ENCODE measurements around the gene OR2B3. TPM values are rescaled to one million over a fixed set of nuclear protein-coding genes. Genes with fewer than 3 reads are reported as not detected.
"Not testable (repeated sequence)": the region's sequence is repeated elsewhere in the genome, so short reads cannot be mapped to it uniquely, and the experiment has no call there.

OR2B3 gene
- not detected for polyA plus RNA-seq

GRCh38 chr6:29087213-29087612 lies at the start of gene OR2B3:
Gene OR2B3 (minus strand): TSS chr6:29087313. CDS start chr6:29087248, 65 bp downstream.
- H3K27ac ChIP-seq (ENCODE audit: low read depth, low read length): no peak within 1 kb of the TSS
- 57 to 95% (median 86%) methylated on average over 1 of the region's 1 CpG for WGBS, 3 donors

DNA sequence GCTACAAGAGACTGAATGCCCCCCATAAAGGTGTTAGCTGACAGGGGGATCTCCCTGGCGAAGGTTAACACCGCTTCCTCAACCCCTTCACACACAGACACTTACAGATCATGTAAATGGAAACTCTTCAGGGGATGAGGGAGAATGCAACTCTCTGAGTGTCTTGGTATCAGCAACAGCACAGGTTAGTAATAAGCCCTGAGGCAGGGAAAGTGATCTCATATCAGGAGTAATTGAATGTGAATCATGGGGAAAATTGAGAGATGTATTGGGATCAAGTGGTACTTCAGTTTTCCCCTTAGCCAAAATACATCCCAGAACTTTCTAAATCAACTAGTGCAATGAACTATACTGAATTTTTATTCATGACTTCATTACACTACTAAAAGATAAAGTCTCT lies 44.6 kb upstream of the OR2B3 start:
- WGBS, 3 donors: 66 to 80% (median 72%) methylated on average over 2 of the region's 2 CpGs
- H3K27ac ChIP-seq (ENCODE audit: low read depth, low read length): no peak overlapping the region

GRCh38 chr6:29130644-29131043 lies 43.5 kb upstream of the OR2B3 start:
- WGBS, 3 donors: 85 to 93% (median 85%) methylated on average over 4 of the region's 4 CpGs
- no peak overlapping the region for H3K27ac ChIP-seq (ENCODE audit: low read depth, low read length)

DNA sequence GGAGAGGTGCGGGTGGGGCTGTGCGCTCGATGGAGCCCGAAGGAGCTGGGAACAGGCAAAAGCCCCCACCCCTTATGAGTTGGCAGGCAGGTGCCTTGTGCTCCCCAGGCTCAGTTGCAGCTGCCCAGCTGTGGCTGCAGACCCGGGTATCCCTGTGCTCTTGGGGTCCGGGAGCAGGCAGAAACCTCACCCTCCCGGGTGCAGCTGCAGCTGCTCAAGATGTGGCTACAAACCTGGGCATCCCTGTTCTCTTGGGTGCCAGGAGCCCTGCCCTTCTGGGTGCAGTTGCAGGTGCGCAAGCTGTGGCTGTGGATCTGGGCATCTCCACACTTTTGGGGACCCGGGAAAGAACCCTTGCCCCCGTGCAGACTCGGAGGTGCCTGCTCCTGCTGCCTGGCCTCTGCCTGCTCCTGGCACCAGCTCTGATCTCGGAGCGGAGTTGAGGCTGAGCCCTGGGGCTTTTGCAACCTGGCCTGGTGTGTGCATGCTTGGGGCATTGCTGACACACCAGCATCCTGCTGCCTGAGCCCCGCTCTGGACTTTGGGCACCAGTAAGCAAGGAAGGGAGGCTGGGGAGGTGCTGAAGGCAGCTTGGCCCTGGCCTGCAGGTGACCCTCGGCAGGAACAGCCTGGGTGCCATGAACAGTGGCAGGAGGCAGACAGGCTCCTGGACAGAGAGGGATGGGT lies 42.4 kb upstream of the OR2B3 start:
- WGBS, 3 donors: 67 to 79% (median 79%) methylated on average over 15 of the region's 15 CpGs
- no peak overlapping the region for H3K27ac ChIP-seq (ENCODE audit: low read depth, low read length)

DNA sequence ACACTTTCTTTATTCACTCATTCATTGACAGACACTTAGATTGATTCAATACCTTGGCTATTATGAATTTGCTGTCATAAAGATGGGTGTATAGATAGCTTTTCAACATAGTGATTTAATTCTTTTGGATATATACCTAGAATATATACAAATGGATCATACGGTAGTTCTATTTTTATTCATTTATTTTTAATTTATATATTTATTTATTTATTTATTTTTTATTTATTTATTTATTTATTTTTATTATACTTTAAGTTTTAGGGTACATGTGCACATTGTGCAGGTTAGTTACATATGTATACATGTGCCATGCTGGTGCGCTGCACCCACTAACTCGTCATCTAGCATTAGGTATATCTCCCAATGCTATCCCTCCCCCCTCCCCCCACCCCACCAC lies 27.9 kb upstream of the OR2B3 start:
- 84 to 100% (median 88%) methylated on average over 1 of the region's 3 CpGs for WGBS, 3 donors

GRCh38 chr6:29112135-29112534 lies 25.0 kb upstream of the OR2B3 start:
- WGBS, 3 donors: 67 to 74% (median 71%) methylated on average over 7 of the region's 7 CpGs
- no peak overlapping the region for H3K27ac ChIP-seq (ENCODE audit: low read depth, low read length)

More for the DNA sequence above, 27.9 kb upstream of the OR2B3 start:
- H3K27ac ChIP-seq (ENCODE audit: low read depth, low read length): not testable (repeated sequence)

DNA sequence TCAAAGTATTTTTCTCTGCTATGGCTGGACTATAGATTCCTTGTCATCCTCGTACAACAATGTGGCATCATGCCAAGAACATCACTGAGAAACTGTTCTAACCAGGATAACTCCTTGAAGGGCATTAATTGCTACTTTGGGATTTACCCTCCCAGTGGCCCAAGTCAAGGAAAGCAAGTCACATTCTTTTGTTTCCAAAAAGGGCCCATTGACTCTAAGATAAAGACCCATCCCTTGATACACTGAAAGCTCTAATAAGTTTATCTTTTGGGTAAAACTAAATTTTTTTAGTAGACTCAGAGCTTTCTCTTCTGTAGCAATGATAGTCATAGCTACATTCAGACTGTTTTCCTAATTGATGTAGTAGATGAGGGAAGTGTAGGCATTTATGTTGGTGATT lies 20.6 kb upstream of the OR2B3 start, which contains the start of gene OR2J3:
OR2J3 (plus strand) TSS at position 301 of the 400 bp plus-strand sequence. CDS start 3,833 bp downstream, outside the sequence.
- no peak within 1 kb of the TSS for H3K27ac ChIP-seq (ENCODE audit: low read depth, low read length)
- WGBS, 3 donors: 20 to 30% (median 28%) methylated on average over 1 of the region's 1 CpG

DNA sequence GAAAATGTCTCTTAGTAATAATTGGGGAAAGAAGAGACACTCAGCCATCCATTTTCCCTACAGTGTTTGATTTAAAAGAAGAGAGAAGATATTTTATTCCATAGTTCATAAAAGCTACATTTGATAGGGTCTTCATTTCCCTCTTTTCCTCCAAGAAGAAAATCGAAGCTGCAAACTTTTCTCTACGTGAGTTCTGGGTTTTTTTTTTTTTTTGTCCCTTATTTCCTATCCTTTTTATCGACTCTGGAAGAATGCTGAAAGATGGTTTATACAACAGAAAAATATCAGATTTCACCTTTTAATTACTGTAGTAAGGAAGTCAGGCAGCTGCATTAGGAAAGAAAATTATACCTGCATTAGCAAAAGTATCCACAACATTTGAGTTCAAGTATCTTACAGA lies 12.1 kb upstream of the OR2B3 start, which contains the start of gene OR2J1:
OR2J1 (plus strand) TSS at position 301 of the 400 bp plus-strand sequence. CDS start 1,453 bp downstream, outside the sequence.
- no peak within 1 kb of the TSS for H3K27ac ChIP-seq (ENCODE audit: low read depth, low read length)
- WGBS, 3 donors: 69 to 72% (median 72%) methylated on average over 3 of the region's 3 CpGs

DNA sequence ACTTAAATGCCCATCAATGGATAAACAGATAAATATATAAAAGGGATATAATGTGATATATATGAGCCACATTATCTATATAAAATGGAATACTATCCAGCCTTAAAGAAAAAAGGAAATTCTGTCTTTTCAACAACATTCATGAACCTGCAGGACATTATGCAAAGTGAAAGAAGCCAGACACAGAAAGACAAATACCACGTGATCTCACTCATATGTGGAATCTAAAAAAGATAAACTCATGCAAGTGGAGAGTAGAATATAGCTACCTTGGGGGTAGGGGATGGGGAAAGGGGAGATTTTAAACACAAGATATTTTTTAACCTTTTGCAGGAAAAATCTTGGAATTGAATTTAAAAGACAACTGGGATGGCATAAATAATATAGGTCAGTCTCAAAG lies 10.7 kb upstream of the OR2B3 start:
- 56 to 63% (median 58%) methylated on average over 1 of the region's 1 CpG for WGBS, 3 donors
- no peak overlapping the region for H3K27ac ChIP-seq (ENCODE audit: low read depth, low read length)

DNA sequence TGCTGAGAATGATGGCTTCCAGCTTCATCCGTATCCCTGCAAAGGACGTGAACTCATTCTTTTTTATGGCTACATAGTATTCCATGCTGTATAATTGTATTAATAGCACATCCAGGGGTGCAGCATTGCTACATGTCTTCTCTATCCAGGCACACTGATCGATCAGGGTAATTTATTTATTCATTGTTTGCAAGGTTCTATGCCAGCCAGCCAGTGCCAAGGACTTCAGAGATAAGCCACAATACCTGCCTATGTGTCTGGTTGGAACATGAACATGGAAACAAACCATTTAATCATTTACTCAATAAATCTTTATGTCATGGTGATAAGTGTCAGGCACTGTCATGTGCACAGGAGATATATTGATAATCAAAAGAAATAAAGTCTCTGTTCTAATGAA lies 5.8 kb upstream of the OR2B3 start:
- whole genome bisulfite sequencing, 3 donors: 72 to 84% (median 76%) methylated on average over 3 of the region's 3 CpGs
- no peak overlapping the region for H3K27ac ChIP-seq (ENCODE audit: low read depth, low read length)

GRCh38 chr6:29082457-29082856 lies 4.7 kb downstream of the OR2B3 start:
- H3K27ac ChIP-seq (ENCODE audit: low read depth, low read length): no peak overlapping the region
- 85 to 92% (median 91%) methylated on average over 15 of the region's 15 CpGs for WGBS, 3 donors

- H3K27ac ChIP-seq (ENCODE audit: low read depth, low read length): no peak overlapping the region
These were observed 5.8 kb downstream of the OR2B3 start for GRCh38 chr6:29081312-29081711.

- no peak overlapping the region for H3K27ac ChIP-seq (ENCODE audit: low read depth, low read length)
- WGBS, 3 donors: 76 to 89% (median 83%) methylated on average over 1 of the region's 1 CpG
These were observed 7.9 kb downstream of the OR2B3 start for GRCh38 chr6:29079203-29079602.

DNA sequence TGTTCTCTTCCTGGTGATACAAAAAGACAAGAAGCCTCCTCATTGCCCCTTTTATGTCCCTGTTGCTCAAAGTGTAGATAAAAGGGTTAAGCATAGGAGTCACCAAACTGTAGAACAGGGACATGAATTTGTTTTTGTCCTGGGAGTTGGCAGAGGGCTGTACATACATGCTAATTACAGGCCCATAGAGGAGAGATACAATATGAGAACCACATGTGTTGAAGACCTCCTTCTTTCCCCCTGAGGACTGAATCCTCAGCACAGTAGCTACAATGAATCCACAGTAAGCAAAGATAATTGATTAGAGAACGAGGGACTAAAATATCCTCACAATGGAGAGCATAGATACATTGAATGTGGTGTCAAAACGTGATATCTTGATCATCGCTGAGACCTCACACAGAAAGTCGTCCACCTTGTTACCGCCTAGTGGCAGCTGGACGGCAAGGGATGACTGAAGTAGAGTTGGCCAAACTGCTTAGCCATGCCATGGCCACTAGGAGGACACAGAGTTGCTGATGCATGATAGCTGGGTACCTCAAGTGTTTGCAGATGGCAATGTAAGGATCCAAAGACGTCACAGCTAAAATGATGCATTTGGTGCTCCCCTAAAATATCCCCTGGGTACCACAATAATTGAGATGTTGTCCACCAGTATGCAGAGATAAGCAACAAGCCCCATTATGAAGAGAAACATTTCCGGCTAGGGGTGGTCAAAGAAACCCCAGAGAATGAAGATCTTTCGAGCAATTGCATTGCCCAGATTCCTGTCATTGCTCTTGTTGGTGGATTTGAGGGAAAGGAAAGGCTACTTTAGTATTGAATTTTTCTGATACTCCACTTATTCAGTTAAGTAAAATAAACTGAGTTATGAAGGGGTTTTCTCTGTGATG lies 15.0 kb downstream of the OR2B3 start:
- WGBS, 3 donors: 28 to 35% (median 34%) methylated on average over 9 of the region's 9 CpGs
- no peak overlapping the region for H3K27ac ChIP-seq (ENCODE audit: low read depth, low read length)

GRCh38 chr6:29051680-29052079 lies 35.4 kb downstream of the OR2B3 start:
- WGBS, 3 donors: 76 to 85% (median 83%) methylated on average over 3 of the region's 3 CpGs
- no peak overlapping the region for H3K27ac ChIP-seq (ENCODE audit: low read depth, low read length)

GRCh38 chr6:29045075-29045474 lies 42.0 kb downstream of the OR2B3 start, which contains the start of gene OR2W1:
Gene OR2W1 (minus strand): TSS chr6:29045175. CDS start chr6:29045175, 0 bp downstream.
- WGBS, 3 donors: 59 to 76% (median 63%) methylated on average over 1 of the region's 1 CpG
- no peak within 1 kb of the TSS for H3K27ac ChIP-seq (ENCODE audit: low read depth, low read length)
